ENCODE results near the gene OR1N1. TPM values are rescaled to one million over a fixed set of nuclear protein-coding genes. Genes with fewer than 3 reads are reported as not detected.

The OR1N1 gene
- total RNA-seq, 1 donor from 2014 or later: not detected

Other genes with a start within 250 kb of the OR1N1 start
- gene PTGS1, start 156.3 kb downstream of the OR1N1 start, total RNA-seq: 9.6 and 14.0 TPM in 2 replicates
- not detected in 2 replicates for gene OR1J1, start 49.4 kb downstream of the OR1N1 start, total RNA-seq
- gene OR1J2, start 16.5 kb downstream of the OR1N1 start, total RNA-seq: not detected in 2 replicates
- gene OR1J4, start 8.2 kb downstream of the OR1N1 start, total RNA-seq: not detected in 2 replicates
- not detected in 2 replicates for gene OR1N2, start 25.8 kb upstream of the OR1N1 start, total RNA-seq
- not detected in 2 replicates for gene OR1L8, start 56.1 kb upstream of the OR1N1 start, total RNA-seq
- gene OR1Q1, start 87.4 kb upstream of the OR1N1 start, total RNA-seq: not detected in 2 replicates
- gene OR1B1, start 130.3 kb upstream of the OR1N1 start, total RNA-seq: not detected in 2 replicates
- not detected in 2 replicates for gene OR1L1, start 134.4 kb upstream of the OR1N1 start, total RNA-seq
- gene OR1L3, start 147.8 kb upstream of the OR1N1 start, total RNA-seq: not detected in 2 replicates
- not detected in 2 replicates for gene OR1L4, start 196.7 kb upstream of the OR1N1 start, total RNA-seq
- gene OR1L6, start 215.0 kb upstream of the OR1N1 start, total RNA-seq: not detected in 2 replicates